ENCODE results near the gene IL17D. TPM values are rescaled to one million over a fixed set of nuclear protein-coding genes. Genes with fewer than 3 reads are reported as not detected.

The IL17D gene, protein sequence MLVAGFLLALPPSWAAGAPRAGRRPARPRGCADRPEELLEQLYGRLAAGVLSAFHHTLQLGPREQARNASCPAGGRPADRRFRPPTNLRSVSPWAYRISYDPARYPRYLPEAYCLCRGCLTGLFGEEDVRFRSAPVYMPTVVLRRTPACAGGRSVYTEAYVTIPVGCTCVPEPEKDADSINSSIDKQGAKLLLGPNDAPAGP
- total RNA-seq (ENCODE audit: unreplicated experiment), result 1.3 TPM
- long read RNA-seq, partial matches to known transcripts, result 0 of 1 reads
- long read RNA-seq, other reads (novel, unspliced or antisense), result 1 of 1 reads

DNA sequence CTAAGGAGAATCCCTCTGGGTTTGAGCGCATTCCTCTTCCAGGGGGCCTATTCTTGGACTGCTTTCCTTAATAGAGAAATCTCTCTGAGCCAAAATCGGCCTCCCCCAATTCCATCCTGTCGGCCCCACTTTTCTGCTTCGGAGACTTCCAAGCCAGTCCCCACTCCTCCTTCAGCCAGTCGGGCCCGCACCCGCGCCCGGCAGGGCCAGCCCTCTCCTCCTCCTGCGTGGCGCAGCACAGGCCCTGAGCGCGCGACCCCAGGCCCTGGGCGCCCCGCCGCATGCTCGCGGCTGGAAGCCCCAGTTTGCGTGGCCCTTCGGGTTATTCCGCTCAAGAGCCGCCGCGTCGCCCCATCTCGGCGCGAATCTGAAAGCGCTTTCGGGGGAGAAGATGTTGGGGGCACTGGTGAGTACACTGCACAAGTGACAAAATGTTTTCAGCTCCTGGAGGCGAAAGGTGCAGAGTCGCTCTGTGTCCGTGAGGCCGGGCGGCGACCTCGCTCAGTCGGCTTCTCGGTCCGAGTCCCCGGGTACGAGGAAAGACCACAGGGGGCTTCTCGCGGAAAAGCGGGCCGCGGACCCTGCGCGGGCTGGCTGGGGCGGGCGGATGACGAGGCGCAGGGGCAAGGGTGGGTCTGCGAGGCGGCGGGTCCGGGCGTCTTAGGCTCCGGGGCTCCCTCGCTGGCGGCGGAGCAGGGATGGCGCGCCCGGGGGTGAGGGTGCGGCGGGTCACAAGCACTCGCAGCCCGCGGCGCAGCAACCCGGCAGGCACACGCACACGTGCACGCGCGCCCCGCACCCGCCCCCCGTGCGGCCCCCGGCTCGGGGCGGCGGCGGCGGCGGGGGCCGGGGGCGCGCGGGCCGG lies at the start of gene IL17D:
TSS of gene IL17D (plus strand) at position 785 of the 865 bp plus-strand sequence. CDS start 303 bp downstream, outside the sequence.
- peak; percentile 56 for DNase-seq
- Mint-ChIP-seq H3K9me3 (ENCODE audit: unreplicated experiment) (peaks cover 12% of the 10 kb centered on the region), H3K4me3 (ENCODE audit: unreplicated experiment) (peak within 1 kb of the TSS; percentile 89), H3K4me1 (ENCODE audit: low read depth, unreplicated experiment) (no peaks in the 10 kb centered on the region), H3K36me3 (ENCODE audit: unreplicated experiment) (no peaks in the 10 kb centered on the region), H3K27ac (ENCODE audit: unreplicated experiment) (peak within 1 kb of the TSS; percentile 77), H3K27me3 (ENCODE audit: unreplicated experiment) (peaks cover 8% of the 10 kb centered on the region)
- TF ChIP-seq, protein P1, sequence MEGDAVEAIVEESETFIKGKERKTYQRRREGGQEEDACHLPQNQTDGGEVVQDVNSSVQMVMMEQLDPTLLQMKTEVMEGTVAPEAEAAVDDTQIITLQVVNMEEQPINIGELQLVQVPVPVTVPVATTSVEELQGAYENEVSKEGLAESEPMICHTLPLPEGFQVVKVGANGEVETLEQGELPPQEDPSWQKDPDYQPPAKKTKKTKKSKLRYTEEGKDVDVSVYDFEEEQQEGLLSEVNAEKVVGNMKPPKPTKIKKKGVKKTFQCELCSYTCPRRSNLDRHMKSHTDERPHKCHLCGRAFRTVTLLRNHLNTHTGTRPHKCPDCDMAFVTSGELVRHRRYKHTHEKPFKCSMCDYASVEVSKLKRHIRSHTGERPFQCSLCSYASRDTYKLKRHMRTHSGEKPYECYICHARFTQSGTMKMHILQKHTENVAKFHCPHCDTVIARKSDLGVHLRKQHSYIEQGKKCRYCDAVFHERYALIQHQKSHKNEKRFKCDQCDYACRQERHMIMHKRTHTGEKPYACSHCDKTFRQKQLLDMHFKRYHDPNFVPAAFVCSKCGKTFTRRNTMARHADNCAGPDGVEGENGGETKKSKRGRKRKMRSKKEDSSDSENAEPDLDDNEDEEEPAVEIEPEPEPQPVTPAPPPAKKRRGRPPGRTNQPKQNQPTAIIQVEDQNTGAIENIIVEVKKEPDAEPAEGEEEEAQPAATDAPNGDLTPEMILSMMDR (IDR thresholded peaks at IDR 0.05; ENCODE audit: partially characterized antibody, unreplicated experiment), result no peak

DNA sequence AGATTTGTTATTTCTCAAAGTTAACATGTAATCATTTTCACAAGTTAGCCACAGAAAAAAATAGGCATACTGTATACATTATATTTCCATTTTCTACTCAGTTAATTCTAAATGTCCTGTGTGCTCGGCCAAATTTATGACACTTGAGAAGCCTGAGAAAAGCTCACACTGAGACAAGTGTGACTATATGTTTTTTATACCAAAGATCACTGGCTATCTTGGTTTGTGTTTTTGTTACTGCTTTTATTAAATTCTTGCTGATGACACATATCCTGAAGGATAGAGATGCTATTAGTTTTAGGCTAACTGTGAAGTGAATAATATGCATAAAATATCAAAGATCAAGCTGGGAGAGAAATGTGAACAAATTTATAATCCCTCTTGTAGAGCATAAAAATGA lies 49.3 kb upstream of the IL17D start:
- no peaks in the 10 kb centered on the region for H3K27me3 Mint-ChIP-seq (ENCODE audit: unreplicated experiment)

DNA sequence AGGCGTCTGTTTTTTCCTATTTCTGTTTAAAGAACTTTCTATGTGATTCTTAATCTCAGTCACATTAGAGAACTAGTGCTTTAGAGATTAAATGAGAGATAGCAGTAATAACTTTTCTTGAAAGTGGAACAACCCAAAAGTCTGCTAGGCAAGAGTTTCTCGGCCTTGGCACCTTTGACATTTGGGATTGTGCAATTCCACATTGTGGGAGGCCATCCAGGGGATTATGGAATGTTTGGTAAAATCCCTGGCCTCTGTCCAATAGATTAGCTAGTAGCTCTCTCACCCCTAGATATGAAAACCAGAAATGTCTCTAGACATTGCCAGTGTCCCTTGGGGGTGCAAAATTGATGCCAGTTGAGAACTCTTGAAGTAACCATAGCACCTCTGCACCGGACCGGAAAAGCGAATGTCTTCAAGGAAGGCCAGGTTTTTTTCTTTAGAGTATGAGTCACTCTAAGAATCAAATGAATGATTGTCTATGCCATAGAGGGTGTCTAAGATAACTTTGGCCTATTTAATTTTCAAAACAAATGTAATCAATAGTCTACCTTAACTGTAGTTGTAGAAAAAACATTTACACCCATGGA lies 45.0 kb upstream of the IL17D start:
- Mint-ChIP-seq H3K4me1 (ENCODE audit: low read depth, unreplicated experiment) (no peaks in the 10 kb centered on the region), H3K9me3 (ENCODE audit: unreplicated experiment) (no peaks in the 10 kb centered on the region), H3K27ac (ENCODE audit: unreplicated experiment) (no peak overlapping the region), H3K4me3 (ENCODE audit: unreplicated experiment) (no peak overlapping the region), H3K27me3 (ENCODE audit: unreplicated experiment) (no peaks in the 10 kb centered on the region), H3K36me3 (ENCODE audit: unreplicated experiment) (no peaks in the 10 kb centered on the region)
- TF ChIP-seq, protein P1 (IDR thresholded peaks at IDR 0.05; ENCODE audit: partially characterized antibody, unreplicated experiment), result no peak
- no peak for DNase-seq

More for the DNA sequence above, 49.3 kb upstream of the IL17D start:
- Mint-ChIP-seq H3K36me3 (ENCODE audit: unreplicated experiment) (no peaks in the 10 kb centered on the region), H3K4me3 (ENCODE audit: unreplicated experiment) (no peak overlapping the region), H3K27ac (ENCODE audit: unreplicated experiment) (no peak overlapping the region), H3K9me3 (ENCODE audit: unreplicated experiment) (no peaks in the 10 kb centered on the region), H3K4me1 (ENCODE audit: low read depth, unreplicated experiment) (peaks cover 6% of the 10 kb centered on the region)
- DNase-seq, result no peak
- TF ChIP-seq, protein P1 (IDR thresholded peaks at IDR 0.05; ENCODE audit: partially characterized antibody, unreplicated experiment), result no peak

DNA sequence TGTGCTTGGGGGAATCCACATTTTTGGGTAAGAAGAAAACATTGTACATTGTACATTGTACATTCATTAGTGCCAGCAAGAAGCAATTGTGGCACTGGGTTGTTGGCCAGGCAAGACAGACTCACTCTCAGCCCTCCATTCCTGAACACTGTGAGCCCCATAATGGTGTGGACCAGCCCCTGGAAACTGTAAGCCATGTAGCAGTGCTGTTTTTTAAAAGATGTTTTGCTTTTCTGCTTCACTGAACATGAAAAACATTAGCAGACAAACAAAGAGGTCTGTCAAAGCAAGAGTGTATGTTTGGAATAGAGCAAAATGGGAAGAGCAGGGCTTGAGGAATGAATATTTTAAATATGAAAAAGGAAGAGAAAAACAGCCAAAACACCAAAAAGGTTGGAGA lies 39.1 kb upstream of the IL17D start:
- TF ChIP-seq, protein P1 (IDR thresholded peaks at IDR 0.05; ENCODE audit: partially characterized antibody, unreplicated experiment), result no peak
- Mint-ChIP-seq H3K4me1 (ENCODE audit: low read depth, unreplicated experiment) (peaks cover 2% of the 10 kb centered on the region), H3K27me3 (ENCODE audit: unreplicated experiment) (no peaks in the 10 kb centered on the region), H3K36me3 (ENCODE audit: unreplicated experiment) (no peaks in the 10 kb centered on the region), H3K9me3 (ENCODE audit: unreplicated experiment) (no peaks in the 10 kb centered on the region), H3K27ac (ENCODE audit: unreplicated experiment) (no peak overlapping the region), H3K4me3 (ENCODE audit: unreplicated experiment) (no peak overlapping the region)
- DNase-seq, result no peak
